Esophagus squamous epithelium (tissue), 4 donors: Measurements from ENCODE around the gene NCOA1.

Source experiments
- CTCF ChIP-seq, 6 experiments: fragments of 450-650 bp in 4 of 6; fragments of 200-600 bp in 2 of 6; sonication (generic) in 2 of 6; IDR thresholded peaks; one replicate each; pipeline ENCODE4 v1.5.1; 2016 to 2019; ENCODE audit warnings: antibody characterized with exemption in 6 of 6, mild to moderate bottlenecking in 4 of 6, moderate library complexity in 4 of 6
- POLR2A ChIP-seq, 4 donors: fragments of 450-650 bp; IDR thresholded peaks; one replicate each; pipeline ENCODE4 v1.6.1; 2017; ENCODE audit warnings: antibody characterized with exemption in 4 of 4, mild to moderate bottlenecking in 4 of 4, moderate library complexity in 3 of 4

DNA sequence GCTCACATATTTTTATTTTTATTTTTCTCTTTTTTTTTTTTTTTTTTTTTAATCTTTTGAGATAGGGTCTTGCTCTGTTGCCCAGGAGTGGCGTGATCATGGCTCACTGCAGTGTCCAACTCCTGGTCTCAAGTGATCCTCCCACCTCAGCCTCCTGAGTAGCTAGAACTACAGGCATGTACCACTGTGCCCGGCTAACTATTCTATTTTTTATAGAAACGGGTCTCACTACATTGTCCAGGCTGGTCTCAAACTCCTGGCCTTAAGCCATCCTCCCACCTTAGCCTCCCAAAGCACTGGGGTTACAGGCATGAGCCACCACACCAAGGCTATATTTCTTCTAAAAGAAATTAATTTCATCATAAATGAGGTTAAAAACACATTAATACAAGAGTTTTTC is 256.2 kb downstream of the NCOA1 start:
- TF ChIP-seq CTCF (IDR thresholded peaks at IDR 0.05) (no peak), POLR2A (IDR thresholded peaks at IDR 0.05) (no peak)
